ENCODE data around the gene CST5. TPM values are rescaled to one million over a fixed set of nuclear protein-coding genes. Genes with fewer than 3 reads are reported as not detected.

CST5 gene
- total and polyA plus RNA-seq, 10 donors: not detected

DNA sequence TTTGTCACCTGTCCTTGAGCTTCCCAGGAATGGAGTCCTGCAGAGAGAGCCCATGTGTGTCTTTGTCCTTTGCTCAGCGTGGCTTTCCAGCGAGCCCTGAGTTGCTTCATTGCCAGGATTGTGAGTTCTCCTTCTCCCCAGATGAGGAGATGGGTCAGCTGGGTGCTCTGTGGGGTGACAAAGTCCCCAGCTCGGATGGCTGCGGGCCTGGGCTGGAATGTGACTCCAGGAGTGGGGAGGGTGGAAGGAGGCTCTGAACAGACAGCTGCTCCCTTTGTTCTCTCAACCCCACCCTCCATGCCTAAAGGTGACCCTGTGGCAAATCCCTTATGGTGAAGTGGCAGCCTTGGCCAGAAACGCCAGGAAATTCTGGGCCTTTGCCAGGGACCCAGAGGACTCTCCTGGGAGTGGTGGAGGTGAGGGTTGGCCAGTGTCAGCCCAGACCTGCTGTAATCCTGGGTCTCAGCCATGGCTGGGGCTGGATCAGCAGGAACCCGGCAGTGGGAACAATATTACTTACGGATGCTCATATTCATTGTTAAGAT, 44.4 kb upstream of the CST5 start:
- no peaks in the 10 kb centered on the region for H3K36me3 ChIP-seq
- peaks cover 0 to 11% (median 0%) of the 10 kb centered on the region in 6 donors for H3K4me1 ChIP-seq
- peaks cover 0 to 10% (median 0%) of the 10 kb centered on the region in 7 donors for H3K27me3 ChIP-seq (replicated peaks in 1 of 7)
- H3K4me3 ChIP-seq: no peak overlapping the region
- TF ChIP-seq, protein P1, sequence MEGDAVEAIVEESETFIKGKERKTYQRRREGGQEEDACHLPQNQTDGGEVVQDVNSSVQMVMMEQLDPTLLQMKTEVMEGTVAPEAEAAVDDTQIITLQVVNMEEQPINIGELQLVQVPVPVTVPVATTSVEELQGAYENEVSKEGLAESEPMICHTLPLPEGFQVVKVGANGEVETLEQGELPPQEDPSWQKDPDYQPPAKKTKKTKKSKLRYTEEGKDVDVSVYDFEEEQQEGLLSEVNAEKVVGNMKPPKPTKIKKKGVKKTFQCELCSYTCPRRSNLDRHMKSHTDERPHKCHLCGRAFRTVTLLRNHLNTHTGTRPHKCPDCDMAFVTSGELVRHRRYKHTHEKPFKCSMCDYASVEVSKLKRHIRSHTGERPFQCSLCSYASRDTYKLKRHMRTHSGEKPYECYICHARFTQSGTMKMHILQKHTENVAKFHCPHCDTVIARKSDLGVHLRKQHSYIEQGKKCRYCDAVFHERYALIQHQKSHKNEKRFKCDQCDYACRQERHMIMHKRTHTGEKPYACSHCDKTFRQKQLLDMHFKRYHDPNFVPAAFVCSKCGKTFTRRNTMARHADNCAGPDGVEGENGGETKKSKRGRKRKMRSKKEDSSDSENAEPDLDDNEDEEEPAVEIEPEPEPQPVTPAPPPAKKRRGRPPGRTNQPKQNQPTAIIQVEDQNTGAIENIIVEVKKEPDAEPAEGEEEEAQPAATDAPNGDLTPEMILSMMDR (IDR thresholded peaks at IDR 0.05 in 8 of 11, conservative IDR thresholded peaks at IDR 0.05 in 3 of 11): no peak
- no peak for TF ChIP-seq POLR2AphosphoS5 (IDR thresholded peaks at IDR 0.05)
- no peak for TF ChIP-seq POLR2A (IDR thresholded peaks at IDR 0.05)
- intact Hi-C loops (cut with DNase I; ENCODE audit: low total_unique reads): no loop called here
- no peaks in the 10 kb centered on the region for H3K9me3 ChIP-seq
- 74 to 91% (median 82%) methylated on average over 5 to 7 of the region's 7 CpGs for WGBS, 5 donors
- no peak for DNase-seq
- no peak overlapping the region for H3K27ac ChIP-seq

DNA sequence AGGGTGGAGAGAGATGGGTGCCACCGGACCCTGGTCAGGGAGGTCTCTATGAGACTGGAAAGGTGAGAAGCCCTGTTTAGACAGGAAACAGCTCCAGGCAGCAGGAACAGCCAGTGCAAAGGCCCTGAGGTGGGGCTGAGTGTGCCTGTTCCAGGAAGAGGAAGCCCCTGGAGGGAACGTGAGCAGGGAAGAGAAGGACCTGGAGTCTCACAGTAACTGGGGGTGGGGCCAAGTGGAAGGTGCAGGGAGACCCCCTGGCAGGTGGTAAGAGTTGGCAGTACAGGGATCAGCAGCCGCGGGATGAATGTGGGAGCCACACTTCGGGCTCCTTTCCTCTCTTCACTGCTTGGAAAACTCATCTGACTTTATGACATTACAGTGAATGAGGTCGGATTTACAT, 43.8 kb upstream of the CST5 start:
- no peaks in the 10 kb centered on the region for H3K36me3 ChIP-seq
- H3K4me1 ChIP-seq: peaks cover 0 to 9% (median 0%) of the 10 kb centered on the region in 6 donors
- TF ChIP-seq, protein P1 (IDR thresholded peaks at IDR 0.05 in 8 of 11, conservative IDR thresholded peaks at IDR 0.05 in 3 of 11): no peak
- TF ChIP-seq POLR2A (IDR thresholded peaks at IDR 0.05) (no peak), POLR2AphosphoS5 (IDR thresholded peaks at IDR 0.05) (no peak)
- DNase-seq: no peak
- peaks cover 0 to 5% (median 0%) of the 10 kb centered on the region in 7 donors for H3K27me3 ChIP-seq (replicated peaks in 1 of 7)
- no peak overlapping the region for H3K4me3 ChIP-seq
- no peaks in the 10 kb centered on the region for H3K9me3 ChIP-seq
- WGBS, 5 donors: 63 to 79% (median 70%) methylated on average over 6 of the region's 6 CpGs
- intact Hi-C loops (cut with DNase I; ENCODE audit: low total_unique reads): no loop called here
- H3K27ac ChIP-seq: no peak overlapping the region

DNA sequence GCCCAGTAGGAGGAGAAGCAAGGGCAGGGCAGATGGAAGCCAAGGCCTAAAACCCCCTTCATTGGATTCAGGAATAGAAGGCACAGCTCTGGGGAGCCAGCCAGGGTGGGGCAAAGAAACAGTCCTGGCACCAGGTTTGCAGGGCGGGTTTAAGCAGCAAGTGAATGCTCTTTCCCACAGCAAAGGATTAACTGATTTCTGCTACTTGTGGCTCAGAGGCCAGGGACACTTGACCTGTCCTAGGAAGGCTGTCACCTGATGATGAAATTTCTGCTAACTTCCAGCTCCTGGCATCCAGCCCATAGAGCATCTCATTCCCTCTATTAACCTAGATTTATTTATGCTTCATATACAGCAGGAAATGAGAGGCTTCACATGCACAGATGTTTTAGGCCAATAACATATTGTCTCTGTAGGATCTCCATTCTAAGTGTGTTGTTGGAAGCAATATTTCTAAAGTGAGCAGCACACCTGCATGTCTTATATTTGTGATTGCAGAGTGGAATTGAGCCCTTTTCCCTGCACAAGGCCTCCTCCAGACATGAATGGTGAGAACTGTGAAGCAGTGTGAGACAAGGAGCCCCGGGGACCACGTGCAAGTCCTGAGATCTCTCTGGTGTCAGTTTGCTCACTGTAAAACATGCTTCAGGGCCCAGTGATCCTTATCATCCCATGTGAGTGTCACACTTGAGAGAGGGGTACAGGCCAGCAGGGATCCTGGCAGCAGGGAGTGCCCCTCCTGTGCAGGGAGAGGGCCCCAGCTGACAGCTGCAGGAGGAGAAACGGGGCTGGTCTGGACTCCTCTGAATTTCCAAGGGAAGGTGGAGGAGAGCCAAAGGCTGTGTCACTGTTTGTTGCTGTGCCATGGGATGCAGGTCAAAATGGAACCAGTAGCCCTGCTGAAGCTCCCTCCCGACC, 41.1 kb upstream of the CST5 start:
- H3K27me3 ChIP-seq (replicated peaks in 1 of 7): peaks cover 0 to 4% (median 0%) of the 10 kb centered on the region in 7 donors
- no peaks in the 10 kb centered on the region for H3K9me3 ChIP-seq
- intact Hi-C loops (cut with DNase I; ENCODE audit: low total_unique reads): no loop called here
- H3K4me1 ChIP-seq: peaks cover 0 to 4% (median 0%) of the 10 kb centered on the region in 6 donors
- H3K36me3 ChIP-seq: no peaks in the 10 kb centered on the region
- H3K4me3 ChIP-seq: no peak overlapping the region
- WGBS, 5 donors: 58 to 74% (median 63%) methylated on average over 4 to 5 of the region's 5 CpGs
- DNase-seq: no peak
- TF ChIP-seq, protein P1 (IDR thresholded peaks at IDR 0.05 in 8 of 11, conservative IDR thresholded peaks at IDR 0.05 in 3 of 11): no peak
- TF ChIP-seq POLR2AphosphoS5 (IDR thresholded peaks at IDR 0.05) (no peak), POLR2A (IDR thresholded peaks at IDR 0.05) (no peak)
- H3K27ac ChIP-seq: peak overlapping the region in 2 of 8 donors; percentile 13 to 51

DNA sequence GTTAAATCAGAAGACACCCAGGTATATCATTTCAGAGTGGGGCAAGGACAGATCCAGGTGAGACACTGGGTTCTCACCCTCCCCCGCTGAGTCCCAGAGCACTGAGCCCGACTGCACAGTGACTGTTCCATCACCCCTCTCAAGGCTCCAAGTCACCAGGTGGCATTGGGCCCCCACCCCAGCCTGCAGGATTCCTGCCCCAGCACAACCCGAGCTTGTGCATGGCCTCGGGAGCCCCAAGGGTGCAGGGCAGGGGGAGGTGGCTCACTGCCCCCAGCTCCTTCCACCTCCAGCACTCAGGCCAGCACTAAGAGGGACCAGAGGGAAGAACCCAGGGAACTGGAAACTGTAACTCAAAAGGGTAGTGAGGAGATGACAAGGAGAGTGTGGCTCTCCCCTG, 39.3 kb upstream of the CST5 start:
- peaks cover 0 to 4% (median 0%) of the 10 kb centered on the region in 7 donors for H3K27me3 ChIP-seq (replicated peaks in 1 of 7)
- peaks cover 0 to 4% (median 0%) of the 10 kb centered on the region in 6 donors for H3K4me1 ChIP-seq
- WGBS, 5 donors: 69 to 85% (median 78%) methylated on average over 3 to 4 of the region's 4 CpGs
- no peaks in the 10 kb centered on the region for H3K36me3 ChIP-seq
- intact Hi-C loops (cut with DNase I; ENCODE audit: low total_unique reads): no loop called here
- no peak for DNase-seq
- H3K9me3 ChIP-seq: no peaks in the 10 kb centered on the region
- H3K27ac ChIP-seq: no peak overlapping the region
- TF ChIP-seq, protein P1 (IDR thresholded peaks at IDR 0.05 in 8 of 11, conservative IDR thresholded peaks at IDR 0.05 in 3 of 11): no peak
- no peak for TF ChIP-seq POLR2AphosphoS5 (IDR thresholded peaks at IDR 0.05)
- no peak for TF ChIP-seq POLR2A (IDR thresholded peaks at IDR 0.05)
- no peak overlapping the region for H3K4me3 ChIP-seq
